Measurements from ENCODE around the gene CRYGN.

DNA sequence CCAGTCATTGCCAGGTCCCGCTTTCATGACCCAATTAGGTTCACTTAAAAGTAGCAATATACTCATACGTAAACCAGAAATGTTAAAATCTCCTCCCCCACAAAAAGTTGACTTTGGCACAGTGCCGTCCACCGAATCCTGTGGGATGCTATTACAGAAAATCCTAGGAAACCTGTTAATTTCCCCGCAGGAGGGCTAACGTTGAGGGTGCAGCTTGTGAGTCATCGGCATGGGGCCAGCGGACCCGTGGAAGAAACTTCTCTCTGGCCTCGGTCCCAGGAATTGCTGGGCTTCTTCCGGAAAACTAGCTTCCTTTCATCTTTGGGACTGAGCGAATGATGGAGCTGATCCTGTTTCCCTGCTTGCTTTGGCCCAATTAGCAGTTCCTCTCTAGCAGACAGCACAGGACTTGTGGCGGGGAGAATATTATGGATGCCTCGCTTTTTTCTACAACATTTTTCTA is 13.5 kb downstream of the CRYGN start:
- no peak for TF ChIP-seq EZH2 (IDR thresholded peaks at IDR 0.05; ENCODE audit: borderline replicate concordance, low read length)
- TF ChIP-seq, protein P1, sequence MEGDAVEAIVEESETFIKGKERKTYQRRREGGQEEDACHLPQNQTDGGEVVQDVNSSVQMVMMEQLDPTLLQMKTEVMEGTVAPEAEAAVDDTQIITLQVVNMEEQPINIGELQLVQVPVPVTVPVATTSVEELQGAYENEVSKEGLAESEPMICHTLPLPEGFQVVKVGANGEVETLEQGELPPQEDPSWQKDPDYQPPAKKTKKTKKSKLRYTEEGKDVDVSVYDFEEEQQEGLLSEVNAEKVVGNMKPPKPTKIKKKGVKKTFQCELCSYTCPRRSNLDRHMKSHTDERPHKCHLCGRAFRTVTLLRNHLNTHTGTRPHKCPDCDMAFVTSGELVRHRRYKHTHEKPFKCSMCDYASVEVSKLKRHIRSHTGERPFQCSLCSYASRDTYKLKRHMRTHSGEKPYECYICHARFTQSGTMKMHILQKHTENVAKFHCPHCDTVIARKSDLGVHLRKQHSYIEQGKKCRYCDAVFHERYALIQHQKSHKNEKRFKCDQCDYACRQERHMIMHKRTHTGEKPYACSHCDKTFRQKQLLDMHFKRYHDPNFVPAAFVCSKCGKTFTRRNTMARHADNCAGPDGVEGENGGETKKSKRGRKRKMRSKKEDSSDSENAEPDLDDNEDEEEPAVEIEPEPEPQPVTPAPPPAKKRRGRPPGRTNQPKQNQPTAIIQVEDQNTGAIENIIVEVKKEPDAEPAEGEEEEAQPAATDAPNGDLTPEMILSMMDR (conservative IDR thresholded peaks at IDR 0.05 in 1 of 2, IDR thresholded peaks at IDR 0.05 in 1 of 2; ENCODE audit: extremely low read depth in 1 of 2, insufficient read depth in 1 of 2, low read depth in 1 of 2, low read length in 2 of 2) = no peak
